ENCODE results near the gene TARS3.

DNA sequence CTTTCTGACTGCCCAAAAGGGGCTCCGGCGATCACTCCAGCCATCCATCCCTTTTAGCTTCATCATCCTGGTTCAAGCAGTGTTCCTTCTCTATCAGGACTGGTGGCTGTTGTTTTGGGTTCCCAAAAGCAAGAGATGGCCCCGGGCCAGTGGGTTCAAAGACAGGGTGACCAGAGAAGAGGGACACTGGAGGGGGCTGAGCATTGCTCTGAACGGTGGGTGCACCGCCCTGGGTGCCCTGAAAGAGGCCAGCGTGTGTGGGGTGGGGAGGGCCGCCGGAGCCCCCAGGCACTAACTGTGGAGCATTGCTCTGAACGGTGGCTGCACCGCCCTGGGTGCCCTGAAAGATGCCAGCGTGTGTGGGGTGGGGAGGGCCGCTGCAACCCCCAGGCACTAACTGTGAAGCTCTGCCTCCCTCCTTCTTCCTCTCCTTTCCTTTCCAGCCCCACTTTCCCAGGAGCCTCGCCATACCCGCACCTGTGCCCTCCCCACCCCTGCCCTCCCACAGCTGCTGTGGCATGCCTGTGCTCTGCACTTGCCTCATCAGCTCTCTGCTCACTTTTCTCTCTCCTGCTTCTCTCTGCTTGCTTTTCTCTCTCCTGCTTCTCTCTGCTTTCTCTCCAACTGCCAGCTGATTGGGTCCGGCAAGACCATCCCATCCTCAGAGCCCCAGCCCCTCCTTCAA is 41.6 kb upstream of the TARS3 start:
- no peak for TF ChIP-seq POLR2A (IDR thresholded peaks at IDR 0.05)
- TF ChIP-seq, protein P1, sequence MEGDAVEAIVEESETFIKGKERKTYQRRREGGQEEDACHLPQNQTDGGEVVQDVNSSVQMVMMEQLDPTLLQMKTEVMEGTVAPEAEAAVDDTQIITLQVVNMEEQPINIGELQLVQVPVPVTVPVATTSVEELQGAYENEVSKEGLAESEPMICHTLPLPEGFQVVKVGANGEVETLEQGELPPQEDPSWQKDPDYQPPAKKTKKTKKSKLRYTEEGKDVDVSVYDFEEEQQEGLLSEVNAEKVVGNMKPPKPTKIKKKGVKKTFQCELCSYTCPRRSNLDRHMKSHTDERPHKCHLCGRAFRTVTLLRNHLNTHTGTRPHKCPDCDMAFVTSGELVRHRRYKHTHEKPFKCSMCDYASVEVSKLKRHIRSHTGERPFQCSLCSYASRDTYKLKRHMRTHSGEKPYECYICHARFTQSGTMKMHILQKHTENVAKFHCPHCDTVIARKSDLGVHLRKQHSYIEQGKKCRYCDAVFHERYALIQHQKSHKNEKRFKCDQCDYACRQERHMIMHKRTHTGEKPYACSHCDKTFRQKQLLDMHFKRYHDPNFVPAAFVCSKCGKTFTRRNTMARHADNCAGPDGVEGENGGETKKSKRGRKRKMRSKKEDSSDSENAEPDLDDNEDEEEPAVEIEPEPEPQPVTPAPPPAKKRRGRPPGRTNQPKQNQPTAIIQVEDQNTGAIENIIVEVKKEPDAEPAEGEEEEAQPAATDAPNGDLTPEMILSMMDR (IDR thresholded peaks at IDR 0.05) = no peak

Measured in heart left ventricle (tissue), 13 donors.